Breast epithelium (tissue), 3 donors: ENCODE measurements around the gene DONSON.

Experiments used
- POLR2A ChIP-seq: fragments of 450-650 bp; IDR thresholded peaks from one replicate; pipeline ENCODE4 v1.6.1; 2016; ENCODE audit warnings: antibody characterized with exemption, mild to moderate bottlenecking, moderate library complexity
- TF ChIP-seq, protein P1 (sequence below), 3 donors: fragments of 450-650 bp; IDR thresholded peaks; one replicate each; pipeline ENCODE4 v1.5.1; 2016 to 2017; ENCODE audit warnings: antibody characterized with exemption in 3 of 3, mild to moderate bottlenecking in 3 of 3, moderate library complexity in 3 of 3

GRCh38 chr21:33541756-33542639 lies 46.5 kb downstream of the DONSON start, which contains the start of gene GART:
- TF ChIP-seq, protein P1, sequence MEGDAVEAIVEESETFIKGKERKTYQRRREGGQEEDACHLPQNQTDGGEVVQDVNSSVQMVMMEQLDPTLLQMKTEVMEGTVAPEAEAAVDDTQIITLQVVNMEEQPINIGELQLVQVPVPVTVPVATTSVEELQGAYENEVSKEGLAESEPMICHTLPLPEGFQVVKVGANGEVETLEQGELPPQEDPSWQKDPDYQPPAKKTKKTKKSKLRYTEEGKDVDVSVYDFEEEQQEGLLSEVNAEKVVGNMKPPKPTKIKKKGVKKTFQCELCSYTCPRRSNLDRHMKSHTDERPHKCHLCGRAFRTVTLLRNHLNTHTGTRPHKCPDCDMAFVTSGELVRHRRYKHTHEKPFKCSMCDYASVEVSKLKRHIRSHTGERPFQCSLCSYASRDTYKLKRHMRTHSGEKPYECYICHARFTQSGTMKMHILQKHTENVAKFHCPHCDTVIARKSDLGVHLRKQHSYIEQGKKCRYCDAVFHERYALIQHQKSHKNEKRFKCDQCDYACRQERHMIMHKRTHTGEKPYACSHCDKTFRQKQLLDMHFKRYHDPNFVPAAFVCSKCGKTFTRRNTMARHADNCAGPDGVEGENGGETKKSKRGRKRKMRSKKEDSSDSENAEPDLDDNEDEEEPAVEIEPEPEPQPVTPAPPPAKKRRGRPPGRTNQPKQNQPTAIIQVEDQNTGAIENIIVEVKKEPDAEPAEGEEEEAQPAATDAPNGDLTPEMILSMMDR (IDR thresholded peaks at IDR 0.05) = peak in 1 of 3 donors; percentile 6
- TF ChIP-seq POLR2A = peak; percentile 81
